Adrenal gland (tissue), 5 donors: ENCODE data around the gene SBF1.

Source experiments
- CTCF ChIP-seq, 6 experiments: fragments of 450-650 bp in 4 of 6; fragments of 200-600 bp in 2 of 6; sonication (generic) in 1 of 6; IDR thresholded peaks; 1 replicate in 5 of 6; 2 replicates in 1 of 6; pipeline versions ENCODE4 v1.5.1 to v1.8.0; 2016 to 2021; ENCODE audit warnings: antibody characterized with exemption in 6 of 6, mild to moderate bottlenecking in 2 of 6, moderate library complexity in 1 of 6
- POLR2A ChIP-seq, 2 donors: fragments of 450-650 bp; IDR thresholded peaks; one replicate each; pipeline ENCODE4 v1.6.1; 2017; ENCODE audit warnings: antibody characterized with exemption in 2 of 2, mild to moderate bottlenecking in 2 of 2, moderate library complexity in 1 of 2
- donor health status: DM: no; HTN: no; CAD: no.

- no peak for TF ChIP-seq CTCF (IDR thresholded peaks at IDR 0.05)
- no peak for TF ChIP-seq POLR2A (IDR thresholded peaks at IDR 0.05)
These were observed 30.5 kb upstream of the SBF1 start for GRCh38 chr22:50505276-50505775.
